ENCODE results near the gene ZXDC. TPM values are rescaled to one million over a fixed set of nuclear protein-coding genes. Genes with fewer than 3 reads are reported as not detected.

Gene ZXDC
- polyA plus RNA-seq, 3 donors = 9.8 to 14.1 (median 13.5) TPM

DNA sequence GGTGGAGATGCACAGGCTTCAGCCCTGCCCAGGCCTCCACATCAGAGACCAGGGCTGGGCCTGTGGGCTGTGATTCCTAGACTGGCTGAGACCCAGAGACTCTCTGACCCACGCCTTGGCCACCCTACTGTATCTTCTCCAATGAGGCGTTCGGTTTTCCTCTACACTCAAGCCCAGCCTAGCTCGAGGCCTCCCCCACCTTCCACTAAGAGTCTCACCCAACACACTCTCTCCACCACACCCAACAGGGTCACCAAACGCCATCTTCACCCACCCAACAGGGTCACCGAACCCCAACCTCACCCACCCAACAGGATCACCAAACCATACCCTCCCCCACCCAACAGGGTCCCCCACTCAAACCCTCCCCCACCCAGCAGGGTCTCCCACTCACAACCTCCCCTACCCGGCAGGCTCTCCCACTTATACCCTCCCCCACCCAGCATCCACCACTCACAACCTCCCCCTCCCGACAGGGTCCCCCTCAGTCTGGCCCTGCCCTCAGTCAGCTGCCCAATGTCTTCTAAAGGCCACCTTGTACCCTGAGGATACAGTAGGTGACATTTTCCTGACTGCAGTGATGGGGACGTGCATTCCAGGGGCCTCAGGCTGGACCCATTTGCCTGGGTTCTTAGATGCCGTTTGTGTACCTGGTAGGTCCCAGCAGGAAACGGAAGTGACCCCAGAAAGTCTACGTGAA is 60.6 kb downstream of the ZXDC start:
- no peak overlapping the region for H3K27ac ChIP-seq (ENCODE audit: low read depth, low read length)
- 82 to 94% (median 88%) methylated on average over 12 of the region's 12 CpGs for WGBS, 3 donors

DNA sequence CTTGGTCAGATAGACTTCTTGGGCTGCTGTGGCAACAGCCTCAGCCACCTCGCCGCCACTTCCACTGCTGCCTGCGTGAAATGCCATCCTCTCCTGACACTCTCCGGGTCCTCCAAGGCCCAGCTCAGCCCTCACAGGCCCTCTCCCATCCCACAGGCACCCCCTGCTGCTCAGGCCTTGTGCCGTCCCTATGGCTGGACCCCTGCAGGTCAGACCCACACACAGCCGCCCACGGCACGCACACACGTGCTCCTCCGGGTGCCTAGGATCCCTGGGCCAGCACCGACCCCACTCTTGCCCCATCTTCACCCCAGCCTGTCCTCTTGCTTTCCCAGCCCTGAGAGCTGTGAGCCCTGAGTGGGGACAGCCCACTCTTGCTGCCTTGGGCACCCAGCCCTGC is 61.3 kb downstream of the ZXDC start:
- 91 to 93% (median 93%) methylated on average over 11 of the region's 11 CpGs for WGBS, 3 donors
- no peak overlapping the region for H3K27ac ChIP-seq (ENCODE audit: low read depth, low read length)

DNA sequence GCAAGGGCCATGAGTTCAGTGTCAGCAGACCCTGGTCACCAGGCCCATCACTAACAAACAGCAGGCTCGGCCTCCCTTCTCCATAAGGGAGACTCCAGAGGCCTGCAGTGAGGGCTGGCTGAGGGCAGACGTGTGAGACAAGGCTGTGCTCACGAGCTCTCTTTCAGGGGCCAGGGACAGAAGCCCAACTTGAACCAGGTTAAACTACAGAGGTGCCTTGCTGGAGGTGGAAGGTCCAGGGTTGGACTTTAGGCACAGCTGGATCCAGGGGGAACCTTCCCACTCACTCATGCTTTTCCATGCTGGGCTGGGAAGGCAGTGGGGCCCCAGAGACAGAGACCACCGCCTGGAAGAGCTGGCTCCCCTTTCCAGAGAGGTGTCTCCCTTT is 62.0 kb downstream of the ZXDC start:
- 74 to 79% (median 75%) methylated on average over 4 of the region's 4 CpGs for WGBS, 3 donors
- no peak overlapping the region for H3K27ac ChIP-seq (ENCODE audit: low read depth, low read length)

DNA sequence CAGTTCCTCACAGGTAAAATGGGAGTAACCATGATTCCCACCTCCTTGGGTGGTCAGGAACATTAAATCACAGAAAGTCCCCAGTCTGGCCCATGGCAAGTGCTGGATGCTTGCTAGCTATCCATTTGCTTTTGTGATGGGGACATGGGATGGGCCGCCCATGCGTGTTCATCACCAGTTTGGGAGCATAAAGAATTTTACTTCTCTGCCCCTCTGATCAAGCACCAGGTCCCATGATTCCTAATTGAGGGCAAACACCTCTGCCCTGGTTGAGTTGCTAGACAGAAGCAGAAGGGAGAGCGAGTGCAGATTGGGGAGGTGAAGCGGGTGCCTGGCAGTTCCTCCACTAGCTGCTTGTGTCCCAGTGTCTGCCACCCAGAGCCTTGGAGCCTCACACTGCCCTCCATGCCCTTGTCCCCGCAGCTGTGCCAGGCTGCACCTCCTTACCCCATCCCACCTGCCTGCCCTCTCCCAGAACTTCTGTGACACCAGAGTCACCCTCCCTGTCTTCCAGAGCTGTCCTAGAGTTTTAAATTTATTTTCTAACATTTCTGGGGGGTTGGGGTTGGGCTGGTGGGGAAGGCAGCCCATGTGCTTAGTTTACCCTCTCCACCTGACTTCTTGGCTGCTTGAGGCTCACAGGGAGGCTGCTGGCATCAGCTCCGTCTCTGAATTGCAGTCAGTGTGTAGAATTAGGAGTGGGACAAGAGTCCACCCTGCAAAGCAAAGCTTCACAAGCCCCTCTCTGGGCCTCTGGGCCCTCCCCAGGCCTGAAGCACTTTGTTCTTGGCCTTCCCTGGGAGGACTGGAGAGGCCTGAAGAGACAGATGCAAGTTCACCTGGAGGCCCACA is 62.6 kb downstream of the ZXDC start:
- no peak overlapping the region for H3K27ac ChIP-seq (ENCODE audit: low read depth, low read length)
- 87 to 95% (median 89%) methylated on average over 6 of the region's 6 CpGs for WGBS, 3 donors

DNA sequence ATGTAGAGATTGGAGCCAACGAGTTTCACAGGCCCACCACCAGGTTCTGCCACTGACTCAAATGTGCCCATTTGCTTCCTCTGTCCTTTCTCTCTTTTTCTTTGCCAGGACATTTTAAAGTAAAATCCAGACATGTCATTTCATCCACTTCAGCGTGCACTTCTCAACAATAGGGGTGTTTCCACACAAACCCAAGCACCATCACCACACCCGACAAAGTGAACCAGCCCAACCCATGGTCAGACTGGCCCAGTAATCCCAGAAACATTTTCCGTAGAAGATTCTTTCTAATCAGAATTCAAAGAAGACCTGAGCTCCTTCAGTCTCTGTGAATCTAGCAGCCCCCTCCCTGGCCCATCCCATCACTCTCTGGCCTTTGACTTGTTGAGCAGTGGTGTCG is 67.6 kb downstream of the ZXDC start:
- 82 to 89% (median 85%) methylated on average over 5 of the region's 5 CpGs for WGBS, 3 donors
- H3K27ac ChIP-seq (ENCODE audit: low read depth, low read length) = no peak overlapping the region

DNA sequence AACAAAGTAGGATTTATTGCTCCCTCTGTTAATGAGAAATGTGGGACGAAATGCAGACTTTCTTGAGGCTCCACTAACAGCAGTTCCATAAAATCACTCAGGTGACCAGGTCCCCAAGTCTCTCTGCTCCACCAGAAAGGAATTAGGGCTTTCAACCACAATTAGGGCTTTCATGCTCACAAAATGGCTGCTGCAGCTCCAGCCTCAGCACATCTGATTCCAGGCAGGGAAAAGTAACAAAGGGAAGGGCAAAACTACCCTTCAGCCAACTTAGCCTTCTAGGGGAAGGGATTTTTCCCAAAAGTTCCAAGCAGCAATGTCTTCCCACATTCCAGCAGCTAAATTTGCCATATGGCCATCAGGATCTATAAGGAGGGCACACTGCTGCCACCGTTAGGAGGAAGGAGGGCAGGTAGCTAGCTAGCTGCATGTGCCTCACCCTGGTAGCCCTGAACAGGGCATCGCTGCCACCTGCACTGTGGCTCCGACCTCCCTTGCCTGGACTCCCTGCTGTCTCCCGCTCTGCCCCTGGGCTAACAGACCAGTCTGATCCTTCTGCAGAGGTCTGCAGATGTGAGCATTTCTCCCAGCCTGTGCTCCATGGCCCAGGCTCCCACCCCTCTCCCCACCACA is 68.2 kb downstream of the ZXDC start:
- WGBS, 3 donors = 81 to 86% (median 85%) methylated on average over 4 to 5 of the region's 5 CpGs
- no peak overlapping the region for H3K27ac ChIP-seq (ENCODE audit: low read depth, low read length)

DNA sequence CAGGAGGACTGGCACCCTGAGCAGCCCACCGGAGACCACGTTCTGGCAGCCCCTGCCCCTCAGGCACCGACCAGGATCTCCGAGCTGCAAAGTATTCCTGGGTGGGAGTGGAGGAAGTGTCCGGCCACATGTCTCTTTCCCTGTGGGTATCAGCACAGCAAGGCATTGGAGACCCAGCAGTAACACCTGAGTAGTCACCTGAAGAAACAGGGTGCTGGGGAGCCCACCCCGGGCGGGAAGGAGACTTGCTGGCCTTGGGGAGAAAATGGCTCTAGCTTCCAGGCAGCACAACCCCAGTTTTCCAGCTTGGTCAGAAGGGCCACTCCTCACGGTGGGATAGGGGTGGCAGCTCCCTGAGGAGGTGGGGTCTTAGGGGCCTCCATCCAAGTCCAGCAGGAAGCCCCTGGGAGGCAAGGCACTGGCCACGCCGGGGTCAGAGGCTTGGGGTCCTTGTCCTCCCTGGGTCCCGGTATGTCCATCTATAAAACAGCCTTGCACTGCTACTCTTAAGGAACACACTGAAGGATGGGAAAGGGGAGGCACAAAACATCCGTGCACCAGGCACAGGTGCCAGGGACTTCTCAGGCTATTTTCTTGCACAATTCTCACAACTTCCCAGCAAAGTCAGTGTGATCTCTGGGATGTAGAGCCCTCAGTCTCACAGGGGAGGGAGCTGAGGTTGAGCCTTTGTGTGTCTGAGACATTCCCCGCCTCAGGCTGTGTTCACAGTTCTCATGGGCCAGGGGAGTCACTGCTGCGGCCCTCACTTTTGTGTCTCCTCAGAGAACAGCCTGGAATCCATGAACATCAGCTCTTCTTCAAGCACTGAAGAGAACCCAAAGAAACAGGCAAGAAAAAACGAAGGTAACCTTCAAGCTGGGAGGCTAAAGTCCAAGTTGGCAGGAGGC is 69.0 kb downstream of the ZXDC start:
- no peak overlapping the region for H3K27ac ChIP-seq (ENCODE audit: low read depth, low read length)
- WGBS, 3 donors = 82 to 87% (median 82%) methylated on average over 14 to 15 of the region's 15 CpGs

DNA sequence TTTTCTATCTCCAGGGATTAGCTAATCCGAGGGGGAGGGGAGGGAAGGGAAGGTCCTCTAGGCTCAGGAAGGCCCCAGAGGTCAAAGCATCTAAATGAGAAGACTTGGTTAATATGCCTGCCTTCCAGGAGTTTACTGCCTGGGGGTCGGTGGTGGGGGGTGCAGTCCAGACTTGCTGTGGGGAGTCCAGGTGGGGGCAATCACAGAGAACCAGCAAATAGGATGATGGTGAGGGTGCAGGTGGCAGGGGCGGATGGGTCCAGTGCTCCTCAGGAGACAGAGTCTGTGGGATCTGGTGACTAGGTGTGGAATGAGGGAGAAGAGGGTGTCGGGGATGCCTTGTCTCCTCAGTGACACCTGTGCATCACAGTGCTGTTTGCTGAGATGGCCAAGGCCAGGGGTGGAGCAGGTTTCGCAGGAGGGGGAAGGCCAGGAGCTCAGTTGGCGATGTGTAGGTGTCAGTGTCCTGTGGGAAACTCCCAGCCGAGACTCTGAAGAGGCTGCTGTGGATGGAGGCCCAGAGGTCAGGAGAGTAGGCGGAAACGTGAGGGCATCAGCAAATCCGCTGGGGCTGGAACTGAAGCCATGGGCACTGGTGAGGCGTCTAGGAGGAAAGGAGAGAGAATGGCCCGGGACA is 72.9 kb downstream of the ZXDC start:
- H3K27ac ChIP-seq (ENCODE audit: low read depth, low read length) = no peak overlapping the region
- 81 to 86% (median 81%) methylated on average over 12 of the region's 12 CpGs for WGBS, 3 donors

DNA sequence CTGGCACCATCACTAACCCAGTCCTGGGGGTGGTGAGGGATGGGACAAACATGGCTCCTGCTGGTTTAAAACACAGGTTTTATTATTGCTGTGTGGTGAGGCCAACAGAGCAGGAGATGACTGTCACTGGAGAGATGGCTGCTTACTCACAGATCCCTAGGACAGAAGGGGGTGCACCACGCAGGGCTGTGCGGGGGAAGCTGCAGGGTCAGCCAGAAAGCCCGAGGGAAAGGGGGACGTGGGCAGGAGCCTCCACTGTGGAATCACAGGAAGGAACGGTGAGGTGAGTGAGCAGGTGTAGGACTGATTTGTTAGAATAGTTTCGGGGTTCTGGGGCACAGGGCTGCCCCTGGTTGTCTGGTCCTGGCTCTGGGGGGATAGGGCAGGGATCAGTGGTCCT is 73.5 kb downstream of the ZXDC start:
- no peak overlapping the region for H3K27ac ChIP-seq (ENCODE audit: low read depth, low read length)
- WGBS, 3 donors = 67 to 76% (median 74%) methylated on average over 6 of the region's 6 CpGs

DNA sequence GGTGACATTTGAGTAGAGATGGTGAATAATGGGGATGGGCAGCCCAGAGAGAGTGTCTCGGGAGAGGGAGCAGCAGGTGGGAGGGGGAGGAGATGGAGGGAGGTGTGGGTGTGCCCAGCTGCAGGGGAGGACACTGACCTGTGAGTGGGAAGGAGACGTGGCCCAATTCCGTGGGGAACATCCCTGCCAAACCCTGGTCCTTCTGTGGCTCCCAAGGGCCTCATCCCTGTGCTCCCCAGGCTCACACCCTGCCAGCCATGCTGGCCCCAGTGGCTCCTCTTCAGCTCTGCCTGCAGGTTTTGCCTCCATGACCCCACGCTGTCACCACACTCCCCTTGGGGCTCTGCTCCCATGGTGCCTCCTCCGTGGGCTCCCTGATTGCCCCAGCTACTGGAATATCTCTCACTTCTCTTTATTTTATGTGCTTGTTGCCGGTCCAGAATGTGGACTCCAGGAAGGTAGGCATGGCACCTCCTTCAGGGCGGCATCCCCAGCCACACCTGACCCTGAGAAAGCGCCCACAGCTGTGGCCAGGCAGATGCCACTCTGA is 74.0 kb downstream of the ZXDC start:
- no peak overlapping the region for H3K27ac ChIP-seq (ENCODE audit: low read depth, low read length)
- 66 to 74% (median 70%) methylated on average over 7 to 8 of the region's 8 CpGs for WGBS, 3 donors

DNA sequence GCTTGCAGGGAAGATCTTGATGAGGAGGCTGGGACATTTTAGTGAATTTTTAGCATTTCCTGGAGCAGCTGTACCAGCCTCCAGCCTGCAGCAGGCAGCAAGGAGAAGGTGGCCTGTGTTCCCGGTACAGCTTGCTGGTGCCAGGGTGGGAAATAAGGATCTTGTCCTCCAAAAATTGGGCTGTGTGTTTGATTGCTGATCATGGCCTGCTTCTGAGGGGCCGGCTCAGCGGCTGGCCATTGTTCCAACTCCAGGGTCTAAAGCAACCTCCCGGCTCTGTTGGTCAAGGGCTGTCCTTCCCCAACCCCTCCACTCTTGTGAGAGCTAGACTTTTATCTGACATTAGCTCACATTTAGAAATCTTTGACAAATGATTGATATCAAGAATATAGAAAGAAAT is 75.9 kb downstream of the ZXDC start:
- WGBS, 3 donors = 86 to 96% (median 94%) methylated on average over 4 of the region's 4 CpGs
- no peak overlapping the region for H3K27ac ChIP-seq (ENCODE audit: low read depth, low read length)

DNA sequence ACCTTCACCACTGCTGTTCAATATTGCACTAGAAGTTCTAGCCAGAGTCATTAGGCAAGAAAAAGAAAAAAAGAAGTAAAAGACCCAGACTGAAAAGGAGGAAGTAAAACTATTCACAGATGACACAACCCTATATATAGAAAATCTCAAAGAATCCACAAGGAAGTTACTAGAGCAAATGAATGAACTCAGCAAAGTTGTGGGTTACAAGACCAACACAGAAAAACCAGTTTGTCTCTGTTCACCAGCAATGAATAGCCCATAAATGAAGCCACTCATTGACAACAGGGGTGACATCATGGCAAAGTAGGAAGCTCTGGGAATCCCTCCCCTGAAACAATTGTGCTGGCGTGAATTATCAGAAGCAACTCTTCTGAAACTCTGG is 76.3 kb downstream of the ZXDC start:
- WGBS, 3 donors = 69 to 100% (median 89%) methylated on average over 1 of the region's 1 CpG
- no peak overlapping the region for H3K27ac ChIP-seq (ENCODE audit: low read depth, low read length)

DNA sequence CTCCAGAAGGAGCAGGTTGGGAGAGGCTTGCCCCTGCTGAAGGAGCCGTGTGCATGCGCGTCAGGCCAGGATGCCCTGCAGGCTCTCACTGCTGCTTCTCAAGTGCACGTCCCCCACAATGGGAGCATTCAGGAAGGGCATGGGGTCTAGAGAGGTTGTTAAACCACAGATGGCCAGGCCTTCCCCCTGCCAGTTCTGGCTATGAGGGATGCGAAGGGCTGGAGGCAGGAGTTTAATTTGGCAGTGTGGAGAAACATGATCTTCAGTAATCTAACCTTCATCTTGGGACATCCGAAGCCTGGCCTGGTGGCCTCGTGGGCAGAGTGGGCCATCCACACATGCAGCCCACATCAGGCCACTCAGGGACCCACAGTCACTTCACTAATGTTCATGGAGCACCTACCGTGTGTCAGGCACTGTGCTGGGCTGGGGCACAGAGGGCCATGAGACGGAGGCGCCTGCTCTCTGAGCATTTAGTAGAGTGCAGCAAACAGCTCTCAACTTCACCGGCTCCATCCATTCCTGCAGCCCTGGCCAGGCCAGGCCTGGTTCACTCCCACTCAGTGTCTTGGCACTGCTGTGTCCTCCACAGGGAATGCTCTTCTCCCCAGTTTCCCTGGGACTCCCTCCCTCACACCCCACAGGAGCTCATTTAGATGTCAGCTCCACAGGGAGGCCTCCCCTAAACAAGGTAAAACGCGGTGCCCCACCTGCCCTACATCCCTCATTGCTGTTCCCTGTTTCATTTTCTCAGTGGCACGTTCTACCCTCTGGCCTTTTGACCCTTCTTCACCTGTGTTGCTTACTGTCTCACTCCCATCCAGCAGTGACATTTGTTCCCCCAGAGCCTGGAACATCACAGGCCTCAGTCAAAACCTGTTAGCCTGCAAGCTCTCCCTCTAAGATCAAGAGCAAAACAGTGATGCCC is 77.0 kb downstream of the ZXDC start:
- H3K27ac ChIP-seq (ENCODE audit: low read depth, low read length) = no peak overlapping the region
- 90 to 93% (median 92%) methylated on average over 14 of the region's 14 CpGs for WGBS, 3 donors

DNA sequence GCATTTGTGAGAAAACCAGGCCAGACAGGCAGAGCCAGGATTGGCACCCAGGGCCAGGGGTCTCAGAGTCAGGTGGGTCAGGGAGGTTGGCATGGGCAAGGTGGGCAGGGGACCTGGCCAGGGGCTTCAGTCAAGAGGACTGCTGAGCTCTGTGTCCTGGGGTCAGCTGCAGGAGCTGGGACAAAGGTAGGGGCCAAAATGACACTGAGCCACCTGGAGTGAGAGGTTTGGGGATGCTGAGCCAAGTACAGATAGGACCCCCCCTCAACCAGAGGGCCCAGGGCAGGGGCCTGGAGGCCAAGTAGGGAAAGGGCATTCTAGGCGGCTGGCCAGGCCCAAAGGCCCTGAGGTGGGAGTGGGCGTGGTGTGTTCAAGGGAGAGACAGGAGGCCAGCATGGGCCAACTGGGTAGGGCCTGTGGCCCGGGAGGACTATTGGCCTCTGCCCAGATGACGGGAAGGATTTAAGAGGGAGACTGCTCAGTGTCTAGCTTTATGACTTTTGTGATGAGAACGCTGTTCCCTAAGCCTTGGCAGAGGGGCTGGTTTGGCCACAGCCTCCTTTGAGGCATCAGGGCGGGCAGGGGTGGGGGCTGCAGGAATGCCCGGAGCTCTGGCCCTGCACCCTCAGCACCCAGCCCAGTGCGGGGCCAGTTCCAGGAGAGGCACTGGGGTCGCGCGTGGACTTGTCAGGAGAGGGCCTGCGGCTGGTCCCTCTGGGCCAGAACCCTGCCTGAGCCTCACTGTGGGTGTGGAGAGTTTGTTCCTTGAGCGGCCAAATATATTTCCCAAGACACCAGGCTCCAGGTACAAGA is 77.9 kb downstream of the ZXDC start:
- 76 to 91% (median 82%) methylated on average over 13 of the region's 13 CpGs for WGBS, 3 donors
- no peak overlapping the region for H3K27ac ChIP-seq (ENCODE audit: low read depth, low read length)

DNA sequence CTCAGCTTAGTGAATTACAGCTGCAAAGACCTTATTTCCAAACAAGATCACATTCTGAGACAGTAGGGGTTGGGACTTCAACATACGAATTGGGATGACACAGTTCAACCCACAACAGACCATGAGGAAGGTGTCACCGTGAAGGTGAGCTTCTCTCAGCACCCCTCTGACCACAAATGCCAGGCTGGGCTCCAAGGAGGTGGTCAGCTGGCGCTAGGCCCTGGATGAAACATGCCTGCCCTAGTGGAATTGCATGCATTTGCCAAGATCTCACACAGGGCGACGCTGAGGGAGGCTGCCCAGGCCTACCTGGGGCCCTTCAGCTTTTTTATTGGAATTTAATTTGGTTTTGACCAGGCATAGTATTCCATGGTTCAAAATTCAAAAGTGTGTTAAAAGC is 79.2 kb downstream of the ZXDC start:
- H3K27ac ChIP-seq (ENCODE audit: low read depth, low read length) = no peak overlapping the region
- WGBS, 3 donors = 93 to 96% (median 95%) methylated on average over 5 of the region's 5 CpGs

All from adipose tissue (tissue), 3 donors.